ENCODE measurements around the gene NES.

GRCh38 chr1:156696755-156697154, 19.5 kb upstream of the NES start:
- TF ChIP-seq FOXM1 (IDR thresholded peaks at IDR 0.05; ENCODE audit: borderline replicate concordance), result no peak
- no peak for TF ChIP-seq LEF1 (IDR thresholded peaks at IDR 0.05; ENCODE audit: borderline replicate concordance)
- TF ChIP-seq ARNT (IDR thresholded peaks at IDR 0.05), result no peak
- TF ChIP-seq SP1 (IDR thresholded peaks at IDR 0.05), result no peak
- no peak for TF ChIP-seq ELF4 (IDR thresholded peaks at IDR 0.05)
- no peak for TF ChIP-seq BHLHE40 (IDR thresholded peaks at IDR 0.05; ENCODE audit: borderline replicate concordance)
- TF ChIP-seq TARDBP (IDR thresholded peaks at IDR 0.05), result no peak
- TF ChIP-seq HDGF (IDR thresholded peaks at IDR 0.05; ENCODE audit: borderline replicate concordance), result no peak
- TF ChIP-seq FOXK2 (IDR thresholded peaks at IDR 0.05), result no peak

All from HEK293T (cell line).